ENCODE measurements around the gene TSKU.
"Not testable (repeated sequence)": the region's sequence is repeated elsewhere in the genome, so short reads cannot be mapped to it uniquely, and the experiment has no call there.

DNA sequence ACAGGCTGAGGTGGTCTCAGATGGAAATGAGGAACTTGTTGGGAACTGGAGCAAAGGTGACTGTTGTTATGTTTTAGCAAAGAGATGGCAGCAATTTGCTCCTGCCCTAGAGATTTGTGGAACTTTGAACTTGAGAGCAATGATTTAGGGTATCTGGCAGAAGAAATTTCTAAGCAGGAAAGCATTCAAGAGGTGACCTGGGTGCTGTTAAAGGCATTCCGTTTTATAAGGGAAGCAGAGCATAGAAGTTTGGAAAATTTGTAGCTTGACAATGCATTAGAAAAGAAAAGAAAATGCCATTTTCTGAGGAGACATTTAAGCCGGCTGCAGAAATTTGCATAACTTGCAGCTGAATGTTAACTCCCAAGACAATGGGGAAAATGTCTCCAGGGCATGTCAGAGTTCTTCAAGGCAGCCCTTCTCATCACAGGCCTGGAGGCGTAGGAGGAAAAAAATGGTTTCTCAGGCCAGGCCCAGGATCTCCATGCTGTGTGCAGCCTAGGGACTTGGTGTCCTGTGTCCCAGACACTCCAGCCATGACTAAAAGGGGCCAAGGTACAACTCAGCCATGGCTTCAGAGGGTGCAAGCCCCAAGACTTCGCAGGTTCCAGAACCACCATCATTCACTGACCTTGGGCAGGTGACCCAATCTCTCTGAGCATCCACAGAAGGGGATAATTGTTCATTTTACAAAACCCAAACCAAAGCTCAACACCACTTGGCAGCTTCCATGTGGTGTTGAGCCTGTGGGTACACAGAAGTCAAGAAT lies 8.0 kb downstream of the TSKU start:
- not testable (repeated sequence) for TF ChIP-seq POLR2A (IDR thresholded peaks at IDR 0.05; ENCODE audit: low read length); GATA1 (IDR thresholded peaks at IDR 0.05; ENCODE audit: low read depth, low read length)
